Measurements from ENCODE around the gene GPR68.

DNA sequence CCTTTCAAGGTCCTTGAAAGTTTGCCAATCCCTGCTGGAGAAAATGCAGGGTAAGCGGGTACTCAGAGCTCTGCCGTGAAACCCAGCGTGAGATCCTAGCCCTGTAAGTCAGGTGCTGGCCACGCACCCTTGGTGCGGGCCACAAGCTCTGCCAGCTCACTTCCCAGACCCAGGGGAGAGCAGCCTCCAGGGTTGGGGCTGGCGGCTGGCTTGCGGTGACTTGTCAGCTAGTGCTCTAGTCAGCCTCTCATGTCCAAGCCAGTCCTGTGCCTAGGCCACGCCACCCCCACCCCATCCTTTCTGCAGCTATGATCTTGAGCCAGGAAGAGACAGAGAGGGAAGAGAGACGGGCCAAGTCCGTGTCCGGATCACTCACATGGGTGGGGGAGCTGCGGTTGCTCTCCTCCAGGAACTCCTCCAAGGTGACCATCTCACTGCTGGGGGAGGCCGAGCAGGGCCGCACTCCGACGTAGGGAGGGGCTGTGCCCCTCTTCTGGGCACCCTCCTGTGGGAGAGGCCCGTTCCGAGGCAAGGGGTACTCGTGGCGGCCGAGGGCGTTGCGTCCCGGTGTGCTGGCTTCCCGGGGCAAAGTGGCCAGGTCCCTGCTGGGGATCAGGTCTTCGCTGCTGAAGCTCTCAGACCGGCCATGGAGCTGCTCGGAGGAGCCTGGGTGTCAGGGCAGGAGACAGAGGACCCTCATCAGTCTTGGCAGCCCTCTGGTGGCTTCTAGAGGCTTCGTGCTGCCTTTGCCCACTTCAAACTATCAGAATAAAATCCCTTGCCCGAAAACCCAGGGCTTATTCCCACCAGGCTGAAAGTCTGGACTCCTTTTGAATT lies 33.3 kb upstream of the GPR68 start:
- TF ChIP-seq, protein P1, sequence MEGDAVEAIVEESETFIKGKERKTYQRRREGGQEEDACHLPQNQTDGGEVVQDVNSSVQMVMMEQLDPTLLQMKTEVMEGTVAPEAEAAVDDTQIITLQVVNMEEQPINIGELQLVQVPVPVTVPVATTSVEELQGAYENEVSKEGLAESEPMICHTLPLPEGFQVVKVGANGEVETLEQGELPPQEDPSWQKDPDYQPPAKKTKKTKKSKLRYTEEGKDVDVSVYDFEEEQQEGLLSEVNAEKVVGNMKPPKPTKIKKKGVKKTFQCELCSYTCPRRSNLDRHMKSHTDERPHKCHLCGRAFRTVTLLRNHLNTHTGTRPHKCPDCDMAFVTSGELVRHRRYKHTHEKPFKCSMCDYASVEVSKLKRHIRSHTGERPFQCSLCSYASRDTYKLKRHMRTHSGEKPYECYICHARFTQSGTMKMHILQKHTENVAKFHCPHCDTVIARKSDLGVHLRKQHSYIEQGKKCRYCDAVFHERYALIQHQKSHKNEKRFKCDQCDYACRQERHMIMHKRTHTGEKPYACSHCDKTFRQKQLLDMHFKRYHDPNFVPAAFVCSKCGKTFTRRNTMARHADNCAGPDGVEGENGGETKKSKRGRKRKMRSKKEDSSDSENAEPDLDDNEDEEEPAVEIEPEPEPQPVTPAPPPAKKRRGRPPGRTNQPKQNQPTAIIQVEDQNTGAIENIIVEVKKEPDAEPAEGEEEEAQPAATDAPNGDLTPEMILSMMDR (IDR thresholded peaks at IDR 0.05): no peak
- no peak for TF ChIP-seq POLR2A (IDR thresholded peaks at IDR 0.05)
